Colonic mucosa (tissue), 4 donors: ENCODE results near the gene PSMD2. TPM values are rescaled to one million over a fixed set of nuclear protein-coding genes. Genes with fewer than 3 reads are reported as not detected.

Experiments used
- DNase-seq: peaks from one replicate; pipeline ENCODE4 v3.0.0-alpha.2; 2020
- H3K27ac ChIP-seq: fragments of 200-600 bp; one replicate; pipeline ENCODE4 v1.8.0; 2021
- H3K27me3 ChIP-seq: fragments of 200-600 bp; one replicate; pipeline ENCODE4 v1.8.0; 2021
- H3K36me3 ChIP-seq: fragments of 200-600 bp; one replicate; pipeline ENCODE4 v1.8.0; 2021
- H3K4me1 ChIP-seq: fragments of 200-600 bp; one replicate; pipeline ENCODE4 v1.8.0; 2021; ENCODE audit warnings: mild to moderate bottlenecking
- H3K4me3 ChIP-seq: fragments of 200-600 bp; one replicate; pipeline ENCODE4 v1.8.0; 2021
- H3K9ac ChIP-seq, 2 donors: one replicate each; pipeline ENCODE4 v1.7.0; 2013; ENCODE audit warnings: control low read depth in 2 of 2, low read depth in 2 of 2, low read length in 2 of 2
- H3K9me3 ChIP-seq: fragments of 200-600 bp; one replicate; pipeline ENCODE4 v1.8.0; 2021
- intact Hi-C: fragments of 100-400 bp; cut with DNase I; formaldehyde crosslinking; loops from one replicate; pipeline ENCODE4 v1.14.1; 2022
- total RNA-seq, 2 donors: library from RNA; stranded (reverse); fragmentation: NEBNext Ultra II Directional in 1 of 2; extraction: Animal tissue kit (Norgen Biotek cat#: 25700) in 1 of 2; gene quantifications; one replicate each; pipeline ENCODE4 v1.2.1, GENCODE V29; 2021
- TF ChIP-seq, protein P1 (sequence below): fragments of 200-600 bp; IDR thresholded peaks from one replicate; pipeline ENCODE4 v1.8.0; 2022; ENCODE audit warnings: antibody characterized with exemption, mild to moderate bottlenecking
- donor health status: healthy.
- donor health status: DM: no; HTN: no; CAD: no.
- donor health status: DM: no; HTN: no; CAD: no.

PSMD2 gene
- total RNA-seq, 2 donors from 2014 or later = 166 to 298 TPM

DNA sequence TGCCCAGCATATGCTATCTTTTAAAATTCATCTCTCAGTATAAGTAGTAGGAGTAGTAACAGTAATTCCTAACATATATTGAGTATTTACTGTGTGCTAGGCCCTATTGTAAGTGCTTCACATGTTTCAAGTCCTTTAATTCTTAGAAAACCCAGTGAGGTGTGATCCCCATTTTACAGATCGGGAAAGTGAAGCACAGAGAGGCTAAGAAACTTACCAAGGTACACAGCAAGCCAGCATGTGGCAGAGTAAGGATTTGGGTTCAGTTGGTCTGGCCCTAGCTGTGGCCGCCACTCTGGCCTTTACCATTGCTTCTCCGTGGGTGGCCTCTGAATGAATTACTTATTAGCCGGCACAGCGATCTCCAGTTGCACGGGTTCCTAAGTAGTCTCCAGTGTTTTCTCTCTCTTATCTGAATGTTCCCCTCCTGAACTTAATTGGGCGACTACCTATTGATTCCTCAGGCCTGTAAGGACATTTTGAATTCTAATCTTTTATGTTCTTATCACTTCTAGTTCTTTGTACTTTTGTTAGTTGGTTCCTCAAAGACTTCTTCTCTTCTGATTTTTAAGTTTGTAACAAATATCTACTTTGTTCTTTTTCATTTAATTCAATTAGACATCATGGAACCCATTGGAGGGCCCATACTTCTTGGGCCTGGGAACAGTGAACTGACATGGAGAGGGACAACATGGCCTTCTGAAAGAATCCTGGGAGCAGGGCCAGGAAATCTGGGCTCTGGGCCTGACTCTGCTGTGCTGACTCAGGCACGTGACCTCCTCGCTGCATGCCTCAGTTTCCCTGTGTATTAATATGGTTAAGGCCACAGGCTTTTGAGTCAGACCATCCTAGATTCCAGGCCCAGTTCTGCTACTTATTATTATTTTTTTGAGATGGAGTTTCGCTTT, 50.8 kb downstream of the PSMD2 start:
- TF ChIP-seq, protein P1, sequence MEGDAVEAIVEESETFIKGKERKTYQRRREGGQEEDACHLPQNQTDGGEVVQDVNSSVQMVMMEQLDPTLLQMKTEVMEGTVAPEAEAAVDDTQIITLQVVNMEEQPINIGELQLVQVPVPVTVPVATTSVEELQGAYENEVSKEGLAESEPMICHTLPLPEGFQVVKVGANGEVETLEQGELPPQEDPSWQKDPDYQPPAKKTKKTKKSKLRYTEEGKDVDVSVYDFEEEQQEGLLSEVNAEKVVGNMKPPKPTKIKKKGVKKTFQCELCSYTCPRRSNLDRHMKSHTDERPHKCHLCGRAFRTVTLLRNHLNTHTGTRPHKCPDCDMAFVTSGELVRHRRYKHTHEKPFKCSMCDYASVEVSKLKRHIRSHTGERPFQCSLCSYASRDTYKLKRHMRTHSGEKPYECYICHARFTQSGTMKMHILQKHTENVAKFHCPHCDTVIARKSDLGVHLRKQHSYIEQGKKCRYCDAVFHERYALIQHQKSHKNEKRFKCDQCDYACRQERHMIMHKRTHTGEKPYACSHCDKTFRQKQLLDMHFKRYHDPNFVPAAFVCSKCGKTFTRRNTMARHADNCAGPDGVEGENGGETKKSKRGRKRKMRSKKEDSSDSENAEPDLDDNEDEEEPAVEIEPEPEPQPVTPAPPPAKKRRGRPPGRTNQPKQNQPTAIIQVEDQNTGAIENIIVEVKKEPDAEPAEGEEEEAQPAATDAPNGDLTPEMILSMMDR = no peak
- Histone ChIP-seq H3K9me3 (no peaks in the 10 kb centered on the region), H3K4me3 (no peak overlapping the region), H3K4me1 (peaks cover 5% of the 10 kb centered on the region), H3K9ac (no peak overlapping the region), H3K27me3 (no peaks in the 10 kb centered on the region), H3K36me3 (no peaks in the 10 kb centered on the region), H3K27ac (no peak overlapping the region)
- DNase-seq = no peak
- intact Hi-C loops = no loop called here

DNA sequence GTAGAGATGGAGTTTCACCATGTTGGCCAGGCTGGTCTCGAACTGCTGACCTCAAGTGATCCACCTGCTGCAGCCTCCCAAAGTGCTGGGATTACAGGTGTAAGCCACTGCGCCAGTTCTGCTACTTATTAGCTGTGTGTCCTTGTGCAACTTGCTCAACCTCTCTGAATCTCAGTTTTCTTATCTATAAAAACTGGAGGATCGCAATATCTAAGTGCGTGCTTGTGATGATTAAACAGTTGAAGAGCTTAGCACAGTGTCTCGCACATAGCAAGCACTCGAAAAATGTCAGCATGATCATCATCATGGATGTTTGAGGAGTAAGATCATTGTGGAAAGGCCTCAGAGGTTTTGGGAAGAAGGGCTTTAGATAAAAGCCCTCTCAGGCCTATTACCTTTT, 51.6 kb downstream of the PSMD2 start:
- intact Hi-C loops = no loop called here
- H3K9me3 ChIP-seq = no peaks in the 10 kb centered on the region
- TF ChIP-seq, protein P1 = no peak
- H3K4me1 ChIP-seq = peaks cover under 1% of the 10 kb centered on the region
- no peak overlapping the region for H3K4me3 ChIP-seq
- DNase-seq = no peak
- no peak overlapping the region for H3K27ac ChIP-seq
- H3K9ac ChIP-seq = no peak overlapping the region
- H3K27me3 ChIP-seq = no peaks in the 10 kb centered on the region
- no peaks in the 10 kb centered on the region for H3K36me3 ChIP-seq

DNA sequence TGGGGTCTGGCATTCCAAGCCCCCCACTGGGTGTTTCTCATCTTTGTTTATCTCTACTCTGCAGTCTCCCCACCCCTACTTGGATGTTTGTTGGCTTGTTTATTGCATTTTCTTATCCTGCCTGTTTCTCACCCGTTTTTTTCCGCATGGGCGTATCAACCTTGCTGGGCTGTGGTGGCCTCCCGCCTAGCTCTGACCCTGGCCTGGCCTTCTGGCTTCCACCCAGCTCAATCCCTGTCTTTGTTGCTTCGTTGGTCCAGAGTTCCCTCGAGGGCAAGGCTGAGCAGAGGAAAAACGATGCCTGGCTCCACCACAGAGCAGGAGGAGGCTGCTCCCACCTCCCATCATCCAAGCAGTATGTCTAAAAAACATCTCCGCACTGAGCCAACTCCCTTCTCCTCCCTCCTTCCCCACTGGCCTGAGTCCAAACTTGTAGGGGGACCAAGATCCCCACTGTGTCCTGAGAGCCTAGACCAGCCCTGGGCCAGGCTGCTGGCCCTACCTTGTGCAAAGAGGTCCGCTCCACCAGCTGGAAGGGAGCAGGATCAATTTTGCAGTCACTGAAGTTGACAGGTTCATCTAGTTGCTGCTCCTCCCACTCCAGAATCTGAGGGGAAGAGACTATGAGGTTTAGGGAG, 52.6 kb downstream of the PSMD2 start:
- Histone ChIP-seq H3K27ac (peak overlapping the region; percentile 83), H3K4me3 (no peak overlapping the region), H3K9me3 (no peaks in the 10 kb centered on the region), H3K4me1 (no peaks in the 10 kb centered on the region), H3K36me3 (no peaks in the 10 kb centered on the region), H3K9ac (peak overlapping the region in 1 of 2 donors; percentile 57), H3K27me3 (no peaks in the 10 kb centered on the region)
- intact Hi-C loops = no loop called here
- TF ChIP-seq, protein P1 = no peak
- DNase-seq = no peak

DNA sequence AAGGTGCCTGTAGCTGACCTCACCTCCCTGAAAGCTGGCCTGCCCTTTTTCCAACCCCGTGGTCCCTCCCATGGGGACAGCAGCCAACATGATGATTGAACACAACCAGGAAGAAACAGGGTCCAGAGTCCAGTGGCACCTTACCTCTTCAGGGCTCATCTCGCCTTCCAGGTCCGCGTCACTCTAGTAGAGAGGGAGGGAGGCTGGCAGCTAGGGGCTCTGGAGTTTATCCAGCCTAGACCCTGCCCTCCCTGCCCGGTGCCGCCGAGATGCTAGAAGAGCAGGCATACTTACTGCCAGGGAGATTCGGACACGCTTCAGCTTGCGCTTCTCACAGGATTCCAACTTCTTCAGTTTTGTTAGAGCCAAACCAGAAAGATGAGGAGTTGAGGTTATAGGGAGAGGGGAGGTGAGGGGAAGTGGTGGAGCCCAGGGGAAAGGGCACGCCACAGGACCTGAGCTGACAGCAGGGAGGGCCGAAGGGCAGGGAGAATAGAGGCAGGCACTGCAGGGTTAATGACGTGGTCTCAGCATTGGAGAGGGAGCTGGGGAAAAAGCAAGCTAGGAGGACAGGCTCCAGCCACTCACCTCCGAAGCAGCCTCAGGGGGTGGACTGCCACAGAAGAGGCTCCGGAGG, 53.2 kb downstream of the PSMD2 start:
- H3K9ac ChIP-seq = peak overlapping the region; percentile 28 to 57
- H3K4me1 ChIP-seq = no peaks in the 10 kb centered on the region
- no peaks in the 10 kb centered on the region for H3K9me3 ChIP-seq
- H3K4me3 ChIP-seq = no peak overlapping the region
- peak overlapping the region; percentile 83 for H3K27ac ChIP-seq
- DNase-seq = peak; percentile 95
- intact Hi-C loops = no loop called here
- no peaks in the 10 kb centered on the region for H3K36me3 ChIP-seq
- TF ChIP-seq, protein P1 = no peak
- H3K27me3 ChIP-seq = no peaks in the 10 kb centered on the region

DNA sequence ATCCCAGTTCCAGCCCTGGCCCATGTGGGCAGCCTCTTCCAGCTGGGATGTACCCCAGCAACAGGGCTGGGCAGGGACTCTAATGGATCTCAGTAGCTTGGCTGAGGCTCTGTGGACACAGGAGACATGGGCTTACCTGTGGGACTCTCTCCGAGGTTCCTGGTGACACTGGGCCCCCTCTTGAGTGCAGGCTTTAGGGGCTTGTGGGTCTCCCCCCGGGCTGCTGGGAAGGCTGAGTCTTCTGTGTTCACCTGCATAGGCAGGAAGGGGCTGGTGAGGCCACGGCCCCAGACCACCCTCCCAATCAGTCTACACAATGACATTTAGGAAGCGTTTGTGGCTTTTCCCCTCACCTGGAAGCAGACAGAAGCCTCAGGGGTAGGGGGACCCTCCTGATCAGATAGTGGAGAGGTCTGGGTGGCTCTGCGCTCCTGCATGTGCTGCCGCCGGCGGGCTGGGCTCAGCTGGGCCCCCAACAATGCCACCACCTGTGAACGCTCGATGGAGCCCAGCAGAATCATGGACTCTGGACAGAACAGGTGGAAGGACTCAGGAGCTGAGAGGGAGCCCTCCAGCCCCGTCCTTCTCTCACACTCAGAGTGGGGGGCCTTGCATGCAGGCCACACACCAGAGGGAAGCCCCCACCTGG, 54.0 kb downstream of the PSMD2 start:
- no peaks in the 10 kb centered on the region for H3K4me1 ChIP-seq
- H3K36me3 ChIP-seq = no peaks in the 10 kb centered on the region
- peak overlapping the region; percentile 83 for H3K27ac ChIP-seq
- no peak overlapping the region for H3K4me3 ChIP-seq
- intact Hi-C loops = no loop called here
- no peak for DNase-seq
- TF ChIP-seq, protein P1 = no peak
- peak overlapping the region in 1 of 2 donors; percentile 53 for H3K9ac ChIP-seq
- no peaks in the 10 kb centered on the region for H3K27me3 ChIP-seq
- no peaks in the 10 kb centered on the region for H3K9me3 ChIP-seq
